MCF 10A (cell line): ENCODE measurements around the gene MDN1. TPM values are rescaled to one million over a fixed set of nuclear protein-coding genes. Genes with fewer than 3 reads are reported as not detected.

ENCODE experiments used
- BruUV-seq: library from RNA; stranded (reverse); fragments of 400-500 nt; replicated peaks from 2 replicates; lab custom pipeline; 2021; lab: Mats Ljungman, UMichigan
- CTCF ChIA-PET: fragments of 300-600 bp; sonication (Branson Sonifier 250); formaldehyde crosslinking; extraction: SDS; loops from one replicate; lab custom pipeline; 2021; ENCODE audit warnings: antibody characterized with exemption, inconsistent platforms; lab: Yijun Ruan, JAX
- POLR2A ChIA-PET: fragments of 300-600, 350-650 bp; sonication (Branson Sonifier 250); formaldehyde crosslinking; extraction: SDS; loops from one replicate; lab custom pipeline; 2020; ENCODE audit warnings: antibody characterized with exemption, inconsistent platforms; lab: Yijun Ruan, JAX
- DNase-seq: peaks from one replicate; pipeline ENCODE4 v3.0.0-alpha.2; 2018; ENCODE audit not compliant: unreplicated experiment
- H3K27ac Mint-ChIP-seq: one replicate; pipeline ENCODE4 v1.8.0; 2022; ENCODE audit warnings: mild to moderate bottlenecking, low read depth, mixed read lengths; ENCODE audit not compliant: unreplicated experiment
- H3K27me3 Mint-ChIP-seq: one replicate; pipeline ENCODE4 v1.8.0; 2022; ENCODE audit warnings: mixed read lengths; ENCODE audit not compliant: insufficient read depth, unreplicated experiment
- H3K36me3 Mint-ChIP-seq: one replicate; pipeline ENCODE4 v1.8.0; 2022; ENCODE audit warnings: mild to moderate bottlenecking, moderate library complexity, mixed read lengths; ENCODE audit not compliant: insufficient read depth, unreplicated experiment
- H3K4me1 Mint-ChIP-seq: one replicate; pipeline ENCODE4 v1.8.0; 2022; ENCODE audit warnings: mixed read lengths; ENCODE audit not compliant: insufficient read depth, unreplicated experiment
- H3K4me3 Mint-ChIP-seq: one replicate; pipeline ENCODE4 v1.8.0; 2022; ENCODE audit warnings: mild to moderate bottlenecking, moderate library complexity, mixed read lengths; ENCODE audit not compliant: unreplicated experiment
- H3K9me3 Mint-ChIP-seq: one replicate; pipeline ENCODE4 v1.8.0; 2022; ENCODE audit warnings: mixed read lengths; ENCODE audit not compliant: unreplicated experiment
- intact Hi-C: fragments of 100-400 bp; cut with micrococcal nuclease; formaldehyde crosslinking; loops from 2 replicates; pipeline ENCODE4 v1.14.1; 2022
- total RNA-seq: library from RNA; stranded (reverse); gene quantifications from 2 replicates; pipeline ENCODE4 v1.2.3, GENCODE V29; 2022
- TF ChIP-seq, protein P1 (sequence below): fragments of 200-600 bp; IDR thresholded peaks from one replicate; pipeline ENCODE4 v1.8.0; 2022; ENCODE audit warnings: antibody characterized with exemption, mild to moderate bottlenecking; ENCODE audit not compliant: unreplicated experiment

MDN1 gene
- total RNA-seq, 1 experiment from 2014 or later: 39.2 TPM

DNA sequence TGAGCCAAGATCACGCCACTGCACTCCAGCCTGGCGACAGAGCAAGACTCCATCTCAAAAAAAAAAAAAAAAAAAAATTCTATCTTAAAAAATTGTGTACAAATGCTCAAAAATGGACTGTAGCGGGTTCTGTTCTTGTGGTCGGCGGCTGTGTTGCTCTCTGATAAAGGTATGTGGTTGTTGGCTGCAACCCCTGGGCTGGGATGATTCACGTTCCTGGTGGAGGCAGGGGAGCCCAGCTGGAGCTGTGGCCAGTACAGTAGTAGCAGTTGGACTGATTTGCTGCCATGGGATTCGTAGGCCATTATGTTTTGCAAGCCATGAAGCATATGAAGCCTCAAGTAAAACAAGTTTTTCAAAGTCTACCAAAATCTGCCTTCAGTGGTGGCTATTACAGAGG is 22.3 kb downstream of the MDN1 start:
- Mint-ChIP-seq H3K27ac (no peak overlapping the region), H3K4me3 (no peak overlapping the region)

GRCh38 chr6:89794324-89794723 is 25.3 kb downstream of the MDN1 start:
- no peak overlapping the region for H3K27ac Mint-ChIP-seq
- no peak overlapping the region for H3K4me3 Mint-ChIP-seq
- peaks cover 69% of the 10 kb centered on the region for H3K36me3 Mint-ChIP-seq
- DNase-seq: no peak
- TF ChIP-seq, protein P1, sequence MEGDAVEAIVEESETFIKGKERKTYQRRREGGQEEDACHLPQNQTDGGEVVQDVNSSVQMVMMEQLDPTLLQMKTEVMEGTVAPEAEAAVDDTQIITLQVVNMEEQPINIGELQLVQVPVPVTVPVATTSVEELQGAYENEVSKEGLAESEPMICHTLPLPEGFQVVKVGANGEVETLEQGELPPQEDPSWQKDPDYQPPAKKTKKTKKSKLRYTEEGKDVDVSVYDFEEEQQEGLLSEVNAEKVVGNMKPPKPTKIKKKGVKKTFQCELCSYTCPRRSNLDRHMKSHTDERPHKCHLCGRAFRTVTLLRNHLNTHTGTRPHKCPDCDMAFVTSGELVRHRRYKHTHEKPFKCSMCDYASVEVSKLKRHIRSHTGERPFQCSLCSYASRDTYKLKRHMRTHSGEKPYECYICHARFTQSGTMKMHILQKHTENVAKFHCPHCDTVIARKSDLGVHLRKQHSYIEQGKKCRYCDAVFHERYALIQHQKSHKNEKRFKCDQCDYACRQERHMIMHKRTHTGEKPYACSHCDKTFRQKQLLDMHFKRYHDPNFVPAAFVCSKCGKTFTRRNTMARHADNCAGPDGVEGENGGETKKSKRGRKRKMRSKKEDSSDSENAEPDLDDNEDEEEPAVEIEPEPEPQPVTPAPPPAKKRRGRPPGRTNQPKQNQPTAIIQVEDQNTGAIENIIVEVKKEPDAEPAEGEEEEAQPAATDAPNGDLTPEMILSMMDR: no peak
- H3K9me3 Mint-ChIP-seq: no peaks in the 10 kb centered on the region
- BruUV-seq: no TSS peak
- H3K27me3 Mint-ChIP-seq: no peaks in the 10 kb centered on the region
- POLR2A ChIA-PET: no interaction called here
- CTCF ChIA-PET: interaction anchor here (0.6 to 1.2 kb wide), 2 partner anchors 15 to 1342 kb away, joined by 3 read pairs; no protein-coding TSS in a partner anchor
- intact Hi-C loops: no loop called here
- no peaks in the 10 kb centered on the region for H3K4me1 Mint-ChIP-seq

More for the DNA sequence above, 22.3 kb downstream of the MDN1 start:
- H3K36me3 Mint-ChIP-seq: peaks cover 76% of the 10 kb centered on the region
- no peaks in the 10 kb centered on the region for H3K4me1 Mint-ChIP-seq
- H3K27me3 Mint-ChIP-seq: no peaks in the 10 kb centered on the region
- ChIA-PET CTCF (no interaction called here), POLR2A (interaction anchor here (0.7 kb wide), 1 partner anchor 15 kb away, joined by 3 read pairs; no protein-coding TSS in a partner anchor)
- BruUV-seq: no TSS peak
- TF ChIP-seq, protein P1: no peak
- intact Hi-C loops: no loop called here
- no peaks in the 10 kb centered on the region for H3K9me3 Mint-ChIP-seq
- DNase-seq: peak; percentile 30

DNA sequence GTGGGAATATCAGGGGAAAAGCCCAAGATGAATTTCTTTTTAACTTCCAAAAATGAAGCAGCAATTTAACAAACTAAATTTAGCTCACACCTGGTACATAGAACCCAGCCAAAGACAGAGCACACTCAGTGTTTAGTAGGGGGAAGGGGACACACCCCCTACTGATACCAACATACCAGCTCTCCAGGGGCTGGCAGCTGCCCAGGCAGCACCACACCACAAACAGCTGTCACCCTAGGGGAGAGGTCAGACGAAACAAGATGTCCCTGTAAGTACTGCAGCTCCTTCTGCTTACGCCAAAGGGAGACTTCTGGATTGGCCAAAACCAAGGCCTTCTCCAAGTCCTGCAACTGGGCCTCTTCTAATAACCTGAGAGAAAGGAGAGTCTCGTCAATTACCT is 26.0 kb downstream of the MDN1 start:
- CTCF ChIA-PET: interaction anchor here (1.0 to 1.2 kb wide), 3 partner anchors 12 to 16 kb away, joined by 3 read pairs; no protein-coding TSS in a partner anchor

DNA sequence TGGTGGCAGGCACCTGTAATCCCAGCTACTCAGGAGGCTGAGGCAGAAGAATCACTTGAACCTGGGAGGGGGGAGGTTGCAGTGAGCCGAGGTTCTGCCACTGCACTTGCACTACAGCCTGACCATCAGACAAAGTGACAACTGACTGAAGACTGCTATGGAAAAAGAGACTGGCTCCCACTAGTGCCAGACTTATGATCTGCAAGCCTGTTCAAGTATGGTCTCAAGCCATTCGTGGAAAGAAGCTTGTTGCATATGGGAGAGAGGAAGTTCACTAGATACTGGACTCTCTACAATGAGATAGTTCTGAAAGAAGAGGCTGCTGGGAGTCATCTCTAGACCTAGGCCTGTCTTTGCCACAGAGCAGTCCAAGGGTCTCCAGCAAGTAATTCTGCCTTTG is 26.7 kb downstream of the MDN1 start:
- H3K36me3 Mint-ChIP-seq: peaks cover 75% of the 10 kb centered on the region
- CTCF ChIA-PET: interaction anchor here (0.9 to 1.0 kb wide), 4 partner anchors 13 to 95 kb away, joined by 3 to 4 read pairs (median 3); no protein-coding TSS in a partner anchor

More for the DNA sequence above, 26.0 kb downstream of the MDN1 start:
- Mint-ChIP-seq H3K27me3 (no peaks in the 10 kb centered on the region), H3K36me3 (peaks cover 73% of the 10 kb centered on the region), H3K4me1 (no peaks in the 10 kb centered on the region), H3K9me3 (no peaks in the 10 kb centered on the region), H3K27ac (peak overlapping the region; percentile 27), H3K4me3 (no peak overlapping the region)
- BruUV-seq: no TSS peak
- DNase-seq: no peak
- POLR2A ChIA-PET: interaction anchor here (1.1 to 1.3 kb wide), 2 partner anchors 17 to 26 kb away, joined by 3 read pairs; partner anchors contain the start of gene MDN1
- TF ChIP-seq, protein P1: no peak
- intact Hi-C loops: no loop called here

More for the DNA sequence above, 26.7 kb downstream of the MDN1 start:
- no peak overlapping the region for H3K27ac Mint-ChIP-seq
- BruUV-seq: no TSS peak
- H3K4me3 Mint-ChIP-seq: no peak overlapping the region
- intact Hi-C loops: no loop called here
- POLR2A ChIA-PET: interaction anchor here (1.1 to 1.3 kb wide), 2 partner anchors 17 to 27 kb away, joined by 3 read pairs; partner anchors contain the start of gene MDN1
- no peaks in the 10 kb centered on the region for H3K4me1 Mint-ChIP-seq
- no peaks in the 10 kb centered on the region for H3K27me3 Mint-ChIP-seq
- TF ChIP-seq, protein P1: peak; percentile 35
- no peaks in the 10 kb centered on the region for H3K9me3 Mint-ChIP-seq
- peak; percentile 41 for DNase-seq
